ENCODE data around the gene CD300C.

DNA sequence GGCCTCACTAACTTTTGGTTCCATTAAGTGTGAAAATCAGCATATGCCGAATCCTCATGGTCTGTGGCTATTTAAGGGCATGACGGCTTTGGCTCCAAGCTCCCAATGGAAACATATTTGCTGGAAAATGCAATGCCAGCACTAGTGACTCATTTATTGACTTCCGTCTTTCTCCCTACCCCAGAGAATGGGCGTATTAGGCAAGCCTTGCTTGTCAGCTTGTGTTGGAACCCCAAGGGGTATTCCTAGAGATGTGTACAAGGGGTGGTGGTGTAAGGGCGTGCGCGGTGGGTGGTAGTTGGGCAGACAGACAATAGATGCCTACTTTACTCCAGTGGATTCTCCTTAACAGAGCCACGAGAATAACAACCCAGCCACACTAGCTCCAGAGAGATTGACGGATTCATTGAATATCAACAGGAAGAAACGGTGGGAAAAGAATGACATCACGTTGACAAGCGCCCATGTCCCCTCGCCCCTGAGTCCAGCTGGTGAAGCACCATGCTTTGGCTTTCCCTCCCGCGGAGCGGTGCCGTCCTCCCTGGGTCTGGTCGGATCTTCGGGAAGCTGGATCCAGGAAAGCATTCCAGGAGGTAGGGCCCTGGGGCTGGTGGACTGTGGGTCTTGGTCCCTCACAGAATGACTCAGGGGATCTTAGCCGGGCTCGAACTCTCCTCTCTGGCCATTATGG, 25.0 kb downstream of the CD300C start:
- TF ChIP-seq, protein P1, sequence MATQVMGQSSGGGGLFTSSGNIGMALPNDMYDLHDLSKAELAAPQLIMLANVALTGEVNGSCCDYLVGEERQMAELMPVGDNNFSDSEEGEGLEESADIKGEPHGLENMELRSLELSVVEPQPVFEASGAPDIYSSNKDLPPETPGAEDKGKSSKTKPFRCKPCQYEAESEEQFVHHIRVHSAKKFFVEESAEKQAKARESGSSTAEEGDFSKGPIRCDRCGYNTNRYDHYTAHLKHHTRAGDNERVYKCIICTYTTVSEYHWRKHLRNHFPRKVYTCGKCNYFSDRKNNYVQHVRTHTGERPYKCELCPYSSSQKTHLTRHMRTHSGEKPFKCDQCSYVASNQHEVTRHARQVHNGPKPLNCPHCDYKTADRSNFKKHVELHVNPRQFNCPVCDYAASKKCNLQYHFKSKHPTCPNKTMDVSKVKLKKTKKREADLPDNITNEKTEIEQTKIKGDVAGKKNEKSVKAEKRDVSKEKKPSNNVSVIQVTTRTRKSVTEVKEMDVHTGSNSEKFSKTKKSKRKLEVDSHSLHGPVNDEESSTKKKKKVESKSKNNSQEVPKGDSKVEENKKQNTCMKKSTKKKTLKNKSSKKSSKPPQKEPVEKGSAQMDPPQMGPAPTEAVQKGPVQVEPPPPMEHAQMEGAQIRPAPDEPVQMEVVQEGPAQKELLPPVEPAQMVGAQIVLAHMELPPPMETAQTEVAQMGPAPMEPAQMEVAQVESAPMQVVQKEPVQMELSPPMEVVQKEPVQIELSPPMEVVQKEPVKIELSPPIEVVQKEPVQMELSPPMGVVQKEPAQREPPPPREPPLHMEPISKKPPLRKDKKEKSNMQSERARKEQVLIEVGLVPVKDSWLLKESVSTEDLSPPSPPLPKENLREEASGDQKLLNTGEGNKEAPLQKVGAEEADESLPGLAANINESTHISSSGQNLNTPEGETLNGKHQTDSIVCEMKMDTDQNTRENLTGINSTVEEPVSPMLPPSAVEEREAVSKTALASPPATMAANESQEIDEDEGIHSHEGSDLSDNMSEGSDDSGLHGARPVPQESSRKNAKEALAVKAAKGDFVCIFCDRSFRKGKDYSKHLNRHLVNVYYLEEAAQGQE (IDR thresholded peaks at IDR 0.05; ENCODE audit: insufficient read depth in 1 of 2, low read depth in 2 of 2, low read length in 1 of 2), result no peak
- no peak for TF ChIP-seq SIN3A (IDR thresholded peaks at IDR 0.05; ENCODE audit: borderline replicate concordance, insufficient read depth, low read depth, low read length)
